WTC11 (cell line): Measurements from ENCODE around the gene STUM.

Experiments
- ATF3 ChIP-seq: sonication (generic); formaldehyde crosslinking; conservative IDR thresholded peaks from 2 replicates; pipeline ENCODE4 v1.8.1; 2022; ENCODE audit warnings: mild to moderate bottlenecking, missing genetic modification reagents
- CTCF ChIP-seq: fragments of 200-600 bp; IDR thresholded peaks from 2 replicates; pipeline ENCODE4 v1.8.0; 2022; ENCODE audit warnings: antibody characterized with exemption

- TF ChIP-seq CTCF: no peak
- no peak for TF ChIP-seq ATF3 (CRISPR knock-in tag)
These were observed 99.9 kb downstream of the STUM start for GRCh38 chr1:226648421-226648820.
